ENCODE data around the gene ZBTB7C. TPM values are rescaled to one million over a fixed set of nuclear protein-coding genes. Genes with fewer than 3 reads are reported as not detected.

Gene ZBTB7C
- total and polyA plus RNA-seq, 9 of the 15 experiments (the other 6 are each of a cell fraction or from before 2014, with no cell fraction given) = not detected

DNA sequence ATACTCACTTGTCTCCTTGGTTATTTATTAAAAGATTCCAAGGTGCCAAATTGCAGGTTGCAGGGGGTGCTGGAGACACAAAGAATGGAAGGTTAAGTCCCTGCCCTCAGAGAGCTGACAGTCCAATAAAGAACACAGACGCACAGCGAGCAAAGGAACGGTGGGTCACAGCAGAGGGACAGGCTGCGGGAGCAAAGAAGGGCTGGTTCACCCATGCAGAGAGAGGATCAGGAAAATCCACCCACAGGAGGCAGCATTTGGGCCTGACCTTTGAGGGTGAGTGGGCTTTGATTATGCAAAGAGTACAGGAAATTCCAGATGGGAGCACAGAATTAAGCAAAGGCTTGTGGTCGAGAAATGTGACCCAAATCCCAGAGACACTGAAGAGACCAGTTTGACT is 45.0 kb downstream of the ZBTB7C start (continued):
- TF ChIP-seq, protein P1, sequence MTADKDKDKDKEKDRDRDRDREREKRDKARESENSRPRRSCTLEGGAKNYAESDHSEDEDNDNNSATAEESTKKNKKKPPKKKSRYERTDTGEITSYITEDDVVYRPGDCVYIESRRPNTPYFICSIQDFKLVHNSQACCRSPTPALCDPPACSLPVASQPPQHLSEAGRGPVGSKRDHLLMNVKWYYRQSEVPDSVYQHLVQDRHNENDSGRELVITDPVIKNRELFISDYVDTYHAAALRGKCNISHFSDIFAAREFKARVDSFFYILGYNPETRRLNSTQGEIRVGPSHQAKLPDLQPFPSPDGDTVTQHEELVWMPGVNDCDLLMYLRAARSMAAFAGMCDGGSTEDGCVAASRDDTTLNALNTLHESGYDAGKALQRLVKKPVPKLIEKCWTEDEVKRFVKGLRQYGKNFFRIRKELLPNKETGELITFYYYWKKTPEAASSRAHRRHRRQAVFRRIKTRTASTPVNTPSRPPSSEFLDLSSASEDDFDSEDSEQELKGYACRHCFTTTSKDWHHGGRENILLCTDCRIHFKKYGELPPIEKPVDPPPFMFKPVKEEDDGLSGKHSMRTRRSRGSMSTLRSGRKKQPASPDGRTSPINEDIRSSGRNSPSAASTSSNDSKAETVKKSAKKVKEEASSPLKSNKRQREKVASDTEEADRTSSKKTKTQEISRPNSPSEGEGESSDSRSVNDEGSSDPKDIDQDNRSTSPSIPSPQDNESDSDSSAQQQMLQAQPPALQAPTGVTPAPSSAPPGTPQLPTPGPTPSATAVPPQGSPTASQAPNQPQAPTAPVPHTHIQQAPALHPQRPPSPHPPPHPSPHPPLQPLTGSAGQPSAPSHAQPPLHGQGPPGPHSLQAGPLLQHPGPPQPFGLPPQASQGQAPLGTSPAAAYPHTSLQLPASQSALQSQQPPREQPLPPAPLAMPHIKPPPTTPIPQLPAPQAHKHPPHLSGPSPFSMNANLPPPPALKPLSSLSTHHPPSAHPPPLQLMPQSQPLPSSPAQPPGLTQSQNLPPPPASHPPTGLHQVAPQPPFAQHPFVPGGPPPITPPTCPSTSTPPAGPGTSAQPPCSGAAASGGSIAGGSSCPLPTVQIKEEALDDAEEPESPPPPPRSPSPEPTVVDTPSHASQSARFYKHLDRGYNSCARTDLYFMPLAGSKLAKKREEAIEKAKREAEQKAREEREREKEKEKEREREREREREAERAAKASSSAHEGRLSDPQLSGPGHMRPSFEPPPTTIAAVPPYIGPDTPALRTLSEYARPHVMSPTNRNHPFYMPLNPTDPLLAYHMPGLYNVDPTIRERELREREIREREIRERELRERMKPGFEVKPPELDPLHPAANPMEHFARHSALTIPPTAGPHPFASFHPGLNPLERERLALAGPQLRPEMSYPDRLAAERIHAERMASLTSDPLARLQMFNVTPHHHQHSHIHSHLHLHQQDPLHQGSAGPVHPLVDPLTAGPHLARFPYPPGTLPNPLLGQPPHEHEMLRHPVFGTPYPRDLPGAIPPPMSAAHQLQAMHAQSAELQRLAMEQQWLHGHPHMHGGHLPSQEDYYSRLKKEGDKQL (CRISPR knock-in tag; IDR thresholded peaks at IDR 0.05; ENCODE audit: borderline replicate concordance) = no peak
- TF ChIP-seq U2AF2 (optimal IDR thresholded peaks at IDR 0.05; ENCODE audit: low read depth, low read length) (no peak), ZNF589 (CRISPR knock-in tag; IDR thresholded peaks at IDR 0.05; ENCODE audit: low read depth) (no peak), HLTF (IDR thresholded peaks at IDR 0.05) (no peak), ZNF764 (CRISPR knock-in tag; IDR thresholded peaks at IDR 0.05; ENCODE audit: low read depth) (no peak)

DNA sequence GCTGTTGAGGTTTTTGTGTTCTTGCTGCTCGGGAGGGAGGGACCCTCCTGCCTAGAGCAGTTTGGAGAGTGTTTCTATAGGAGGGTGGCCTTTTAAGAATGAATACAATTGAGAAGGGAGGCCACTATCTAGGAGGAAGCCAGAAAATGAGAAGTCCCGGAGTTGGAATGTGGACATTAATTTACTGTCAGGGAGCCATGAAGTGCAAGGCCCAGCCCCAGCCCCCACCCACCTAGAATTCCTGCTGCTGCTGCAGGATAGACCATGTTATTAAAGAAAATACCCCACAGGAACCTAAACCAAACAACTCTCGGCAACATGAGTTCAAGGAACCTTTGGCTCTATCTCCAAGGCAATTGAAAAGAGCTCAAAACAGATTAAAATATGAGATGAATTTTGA is 46.0 kb downstream of the ZBTB7C start:
- 0% methylated on average over 3 of the region's 3 CpGs for WGBS (ENCODE audit: insufficient coverage, low coverage, missing lambda C conversion rate)
- intact Hi-C loops (cut with micrococcal nuclease) (no loop called here), in situ Hi-C loops (cut with MboI) (no loop called here)
- Histone ChIP-seq H3K36me3 (ENCODE audit: control insufficient read depth, insufficient read depth, low read length) (no peaks in the 10 kb centered on the region), H3K79me2 (ENCODE audit: control insufficient read depth, insufficient read depth, low read length) (no peaks in the 10 kb centered on the region), H2AFZ (ENCODE audit: low read depth, low read length) (no peak overlapping the region), H3K27me3 (ENCODE audit: control insufficient read depth in 2 of 2, insufficient read depth in 2 of 2, low read length in 2 of 2) (0 out of 5 replicates have a peak, but pooled peaks cover 0 to 5% of the 10 kb centered on the region in 2 experiments), H3K4me2 (ENCODE audit: insufficient read depth, low read length) (no peak overlapping the region), H3K4me1 (replicated peaks in 1 of 2; ENCODE audit: control insufficient read depth in 2 of 2, insufficient read depth in 2 of 2, low read length in 2 of 2) (no peaks in the 10 kb centered on the region), H3K27ac (ENCODE audit: extremely low read depth, low read depth, low read length) (no peak overlapping the region), H3K4me3 (no peak overlapping the region), H3K9ac (ENCODE audit: insufficient read depth in 1 of 2, low read depth in 2 of 2, low read length in 2 of 2) (no peak overlapping the region), H3K9me1 (ENCODE audit: control insufficient read depth, insufficient read depth, low read length) (no peaks in the 10 kb centered on the region), H4K20me1 (replicated peaks; ENCODE audit: control insufficient read depth, insufficient read depth, low read length) (no peaks in the 10 kb centered on the region), H3K9me3 (replicated peaks; ENCODE audit: control insufficient read depth, insufficient read depth, low read depth, low read length) (no peaks in the 10 kb centered on the region)
- no peak for ATAC-seq
- CTCF ChIA-PET (ENCODE audit: low intra/inter-chr PET ratio) = no interaction called here
- POLR2A ChIA-PET = no interaction called here
- no peak for FAIRE-seq
- no peak for DNase-seq (ENCODE audit: extremely low read depth in 1 of 4, low spot score in 3 of 4)
- no TSS peak for BruUV-seq (replicated peaks)
- TF ChIP-seq ZFPM2 (CRISPR knock-in tag; IDR thresholded peaks at IDR 0.05) (no peak), SRSF1 (IDR thresholded peaks at IDR 0.05; ENCODE audit: low read depth, low read length) (no peak), SREBF1 (IDR thresholded peaks at IDR 0.05; ENCODE audit: borderline replicate concordance, low read depth, low read length) (no peak), ZNF324 (CRISPR knock-in tag; IDR thresholded peaks at IDR 0.05) (no peak), HMGN3 (IDR thresholded peaks at IDR 0.05; ENCODE audit: borderline replicate concordance, extremely low read depth, insufficient read length, low read depth, low read length) (no peak), ZNF507 (tag; conservative IDR thresholded peaks at IDR 0.05) (no peak)
- TF ChIP-seq, protein P2, sequence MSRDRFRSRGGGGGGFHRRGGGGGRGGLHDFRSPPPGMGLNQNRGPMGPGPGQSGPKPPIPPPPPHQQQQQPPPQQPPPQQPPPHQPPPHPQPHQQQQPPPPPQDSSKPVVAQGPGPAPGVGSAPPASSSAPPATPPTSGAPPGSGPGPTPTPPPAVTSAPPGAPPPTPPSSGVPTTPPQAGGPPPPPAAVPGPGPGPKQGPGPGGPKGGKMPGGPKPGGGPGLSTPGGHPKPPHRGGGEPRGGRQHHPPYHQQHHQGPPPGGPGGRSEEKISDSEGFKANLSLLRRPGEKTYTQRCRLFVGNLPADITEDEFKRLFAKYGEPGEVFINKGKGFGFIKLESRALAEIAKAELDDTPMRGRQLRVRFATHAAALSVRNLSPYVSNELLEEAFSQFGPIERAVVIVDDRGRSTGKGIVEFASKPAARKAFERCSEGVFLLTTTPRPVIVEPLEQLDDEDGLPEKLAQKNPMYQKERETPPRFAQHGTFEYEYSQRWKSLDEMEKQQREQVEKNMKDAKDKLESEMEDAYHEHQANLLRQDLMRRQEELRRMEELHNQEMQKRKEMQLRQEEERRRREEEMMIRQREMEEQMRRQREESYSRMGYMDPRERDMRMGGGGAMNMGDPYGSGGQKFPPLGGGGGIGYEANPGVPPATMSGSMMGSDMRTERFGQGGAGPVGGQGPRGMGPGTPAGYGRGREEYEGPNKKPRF (IDR thresholded peaks at IDR 0.05; ENCODE audit: low read depth, low read length) = no peak
- TF ChIP-seq, protein P3, sequence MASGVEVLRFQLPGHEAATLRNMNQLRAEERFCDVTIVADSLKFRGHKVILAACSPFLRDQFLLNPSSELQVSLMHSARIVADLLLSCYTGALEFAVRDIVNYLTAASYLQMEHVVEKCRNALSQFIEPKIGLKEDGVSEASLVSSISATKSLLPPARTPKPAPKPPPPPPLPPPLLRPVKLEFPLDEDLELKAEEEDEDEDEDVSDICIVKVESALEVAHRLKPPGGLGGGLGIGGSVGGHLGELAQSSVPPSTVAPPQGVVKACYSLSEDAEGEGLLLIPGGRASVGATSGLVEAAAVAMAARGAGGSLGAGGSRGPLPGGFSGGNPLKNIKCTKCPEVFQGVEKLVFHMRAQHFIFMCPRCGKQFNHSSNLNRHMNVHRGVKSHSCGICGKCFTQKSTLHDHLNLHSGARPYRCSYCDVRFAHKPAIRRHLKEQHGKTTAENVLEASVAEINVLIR (CRISPR knock-in tag; IDR thresholded peaks at IDR 0.05) = no peak

All from K562 (cell line).